ENCODE results near the gene VAV3.

VAV3 gene

DNA sequence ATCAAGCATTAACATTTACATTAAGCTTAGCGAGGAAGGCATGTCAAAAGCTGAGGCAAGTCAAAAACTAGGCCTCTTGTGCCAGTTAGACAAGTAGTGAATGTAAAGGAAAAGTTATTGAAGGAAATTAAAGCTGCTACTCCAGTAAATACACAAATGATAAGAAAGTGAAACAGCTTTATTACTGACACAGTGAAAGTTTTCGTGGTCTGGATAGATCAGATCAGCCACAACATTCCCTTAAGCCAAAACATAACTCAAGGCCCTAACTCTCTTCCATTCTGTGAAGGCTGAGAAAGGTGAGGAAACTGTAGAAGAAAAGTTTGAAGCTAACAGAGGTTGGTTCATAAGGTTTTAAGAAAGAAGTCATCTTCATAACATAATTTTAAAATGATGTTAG, 131.9 kb downstream of the VAV3 start:
- TF ChIP-seq, protein P1, sequence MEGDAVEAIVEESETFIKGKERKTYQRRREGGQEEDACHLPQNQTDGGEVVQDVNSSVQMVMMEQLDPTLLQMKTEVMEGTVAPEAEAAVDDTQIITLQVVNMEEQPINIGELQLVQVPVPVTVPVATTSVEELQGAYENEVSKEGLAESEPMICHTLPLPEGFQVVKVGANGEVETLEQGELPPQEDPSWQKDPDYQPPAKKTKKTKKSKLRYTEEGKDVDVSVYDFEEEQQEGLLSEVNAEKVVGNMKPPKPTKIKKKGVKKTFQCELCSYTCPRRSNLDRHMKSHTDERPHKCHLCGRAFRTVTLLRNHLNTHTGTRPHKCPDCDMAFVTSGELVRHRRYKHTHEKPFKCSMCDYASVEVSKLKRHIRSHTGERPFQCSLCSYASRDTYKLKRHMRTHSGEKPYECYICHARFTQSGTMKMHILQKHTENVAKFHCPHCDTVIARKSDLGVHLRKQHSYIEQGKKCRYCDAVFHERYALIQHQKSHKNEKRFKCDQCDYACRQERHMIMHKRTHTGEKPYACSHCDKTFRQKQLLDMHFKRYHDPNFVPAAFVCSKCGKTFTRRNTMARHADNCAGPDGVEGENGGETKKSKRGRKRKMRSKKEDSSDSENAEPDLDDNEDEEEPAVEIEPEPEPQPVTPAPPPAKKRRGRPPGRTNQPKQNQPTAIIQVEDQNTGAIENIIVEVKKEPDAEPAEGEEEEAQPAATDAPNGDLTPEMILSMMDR (IDR thresholded peaks at IDR 0.05; ENCODE audit: extremely low read depth, insufficient read depth, missing control alignments): no peak
- DNase-seq (ENCODE audit: low spot score): no peak
- in situ Hi-C loops (cut with MboI; ENCODE audit: low pct_unique_long_range_greater_than_20kb, low sequenced_read_pairs, unreplicated experiment): no loop called here

DNA sequence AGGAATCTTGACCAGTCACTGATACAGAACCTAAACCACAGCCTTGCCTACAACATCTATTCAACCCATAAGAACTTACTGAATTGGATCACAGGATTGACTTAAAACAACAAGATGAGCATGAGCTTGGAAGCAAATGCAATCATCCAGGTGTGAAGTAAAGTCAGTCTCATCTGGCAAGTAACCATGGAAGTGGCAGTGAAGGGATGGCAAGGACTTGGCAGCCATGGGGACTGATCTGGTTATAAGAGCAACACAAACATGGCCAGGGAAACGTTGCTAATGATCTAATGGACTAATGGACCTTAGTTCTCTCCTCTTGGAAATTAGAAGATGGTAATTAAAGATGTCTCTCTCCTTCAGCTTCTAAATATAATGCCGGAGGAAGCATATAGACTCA, 133.1 kb downstream of the VAV3 start:
- TF ChIP-seq, protein P1 (IDR thresholded peaks at IDR 0.05; ENCODE audit: extremely low read depth, insufficient read depth, missing control alignments): no peak
- in situ Hi-C loops (cut with MboI; ENCODE audit: low pct_unique_long_range_greater_than_20kb, low sequenced_read_pairs, unreplicated experiment): no loop called here
- DNase-seq (ENCODE audit: low spot score): no peak

DNA sequence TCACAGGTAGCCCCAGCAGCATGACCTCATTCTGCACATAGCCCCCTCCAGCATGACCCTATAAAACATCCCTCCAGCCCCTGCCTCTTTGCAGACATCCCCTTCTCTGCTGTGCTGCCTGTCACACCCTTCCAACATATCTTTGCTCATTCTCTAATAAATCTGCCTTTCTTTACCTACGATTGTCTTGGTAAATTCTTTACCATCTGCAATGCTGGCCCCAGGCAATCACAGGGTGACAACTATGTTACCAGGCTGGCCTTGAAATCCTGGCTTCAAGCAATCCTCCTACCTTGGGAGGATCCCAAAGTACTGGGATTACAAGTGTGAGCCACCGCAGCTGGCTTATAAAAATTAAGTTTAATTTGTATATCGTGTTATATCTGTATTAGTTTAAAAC, 134.5 kb downstream of the VAV3 start:
- DNase-seq (ENCODE audit: low spot score): no peak
- in situ Hi-C loops (cut with MboI; ENCODE audit: low pct_unique_long_range_greater_than_20kb, low sequenced_read_pairs, unreplicated experiment): no loop called here
- TF ChIP-seq, protein P1 (IDR thresholded peaks at IDR 0.05; ENCODE audit: extremely low read depth, insufficient read depth, missing control alignments): no peak

DNA sequence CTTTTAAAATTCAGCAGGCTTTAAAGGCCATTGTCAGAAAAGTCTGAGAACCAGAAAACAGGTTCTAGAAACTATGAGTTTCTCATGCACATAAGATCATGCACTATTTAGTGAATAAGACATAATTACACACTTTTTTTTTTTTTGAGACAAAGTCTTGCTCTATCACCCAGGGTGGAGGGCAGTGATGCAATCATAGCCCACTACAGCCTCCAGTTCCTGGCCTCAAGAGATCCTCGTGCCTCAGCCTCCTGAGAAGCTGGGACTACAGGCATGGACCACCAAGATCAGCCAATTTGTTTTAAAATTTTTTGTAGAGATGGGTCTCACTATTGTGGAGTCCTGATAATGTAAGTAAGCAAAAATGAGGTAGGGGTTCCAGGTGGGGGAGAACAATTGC, 134.9 kb downstream of the VAV3 start:
- TF ChIP-seq, protein P1 (IDR thresholded peaks at IDR 0.05; ENCODE audit: extremely low read depth, insufficient read depth, missing control alignments): no peak
- in situ Hi-C loops (cut with MboI; ENCODE audit: low pct_unique_long_range_greater_than_20kb, low sequenced_read_pairs, unreplicated experiment): no loop called here
- no peak for DNase-seq (ENCODE audit: low spot score)

DNA sequence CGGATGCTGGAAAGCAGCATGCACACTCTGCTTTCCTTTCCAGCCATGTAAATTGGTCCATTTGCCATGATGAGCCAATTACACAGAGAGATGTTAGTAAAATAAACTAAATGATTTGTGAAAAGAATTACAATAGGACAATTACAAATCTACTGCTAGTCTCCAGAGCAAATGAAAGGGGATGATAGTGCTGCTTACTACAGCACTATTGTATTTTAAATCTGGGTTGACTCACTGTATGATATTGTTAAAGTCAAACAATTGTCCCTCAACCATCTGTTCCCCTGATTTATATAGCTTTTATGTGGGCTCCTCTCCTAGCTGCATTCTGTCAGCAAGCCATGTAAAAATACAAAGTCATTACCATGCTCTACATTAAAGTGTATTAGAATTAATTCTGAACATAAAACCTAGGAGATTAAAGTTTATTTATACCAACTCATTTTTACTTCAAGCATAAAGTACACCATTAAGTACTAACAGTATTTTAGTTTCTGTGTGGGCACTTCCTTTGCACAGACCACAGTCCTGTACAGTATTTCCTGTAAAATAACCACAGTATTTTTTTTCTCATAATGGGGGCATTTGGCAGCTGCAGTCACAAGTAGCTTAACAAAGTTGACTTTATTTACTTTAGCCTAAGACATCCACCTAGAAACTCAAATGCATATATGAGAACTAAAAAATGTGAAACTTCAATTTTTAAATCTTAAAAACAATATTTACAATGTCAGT, 135.8 kb downstream of the VAV3 start:
- in situ Hi-C loops (cut with MboI; ENCODE audit: low pct_unique_long_range_greater_than_20kb, low sequenced_read_pairs, unreplicated experiment): no loop called here
- TF ChIP-seq, protein P1 (IDR thresholded peaks at IDR 0.05; ENCODE audit: extremely low read depth, insufficient read depth, missing control alignments): no peak
- DNase-seq (ENCODE audit: low spot score): peak; percentile 5

DNA sequence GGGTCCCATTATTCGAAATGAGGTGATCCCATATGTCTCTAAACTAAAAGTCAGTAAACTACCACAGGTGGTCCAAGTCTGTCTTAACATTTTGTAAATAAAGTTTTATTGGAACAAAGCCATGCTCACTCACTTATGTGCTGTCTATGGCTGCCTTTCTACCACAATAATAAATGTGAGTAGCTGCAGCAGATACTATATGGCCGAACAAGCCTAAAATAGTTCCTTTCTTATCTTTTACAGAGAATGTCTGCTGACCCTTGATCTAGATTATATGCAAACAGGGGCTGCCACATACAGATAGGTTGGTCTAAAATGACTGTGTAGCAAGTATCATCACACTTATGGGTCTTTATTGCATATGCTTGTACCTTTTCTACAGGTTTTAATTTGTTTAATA, 140.0 kb downstream of the VAV3 start:
- no peak for DNase-seq (ENCODE audit: low spot score)
- TF ChIP-seq, protein P1 (IDR thresholded peaks at IDR 0.05; ENCODE audit: extremely low read depth, insufficient read depth, missing control alignments): no peak
- in situ Hi-C loops (cut with MboI; ENCODE audit: low pct_unique_long_range_greater_than_20kb, low sequenced_read_pairs, unreplicated experiment): no loop called here

Data from GM13977 (cell line).